Fibroblast of lung (primary cell): ENCODE results near the gene SALL1.

Experiments
- CTCF ChIP-seq, 2 donors: IDR thresholded peaks in 1 of 2; conservative IDR thresholded peaks in 1 of 2; 1 replicate in 1 of 2; 2 replicates in 1 of 2; pipeline ENCODE4 v1.5.1; 2011 to 2012; ENCODE audit warnings: low read length in 2 of 2, control low read depth in 1 of 2, inconsistent platforms in 1 of 2, low read depth in 1 of 2, mild to moderate bottlenecking in 1 of 2
- EZH2 ChIP-seq: IDR thresholded peaks from 2 replicates; pipeline ENCODE4 v1.5.1; 2012; ENCODE audit warnings: low read length, control low read depth, mild to moderate bottlenecking; ENCODE audit errors: missing control alignments

- TF ChIP-seq CTCF (conservative IDR thresholded peaks at IDR 0.05 in 1 of 2, IDR thresholded peaks at IDR 0.05 in 1 of 2; ENCODE audit: low read depth in 1 of 2, low read length in 2 of 2) (no peak), EZH2 (no peak)
Measured at GRCh38 chr16:51111759-51112158, 39.3 kb downstream of the SALL1 start.
